GM19463 (cell line): ENCODE results near the gene ZNF683.
"Not testable (repeated sequence)": the region's sequence is repeated elsewhere in the genome, so short reads cannot be mapped to it uniquely, and the experiment has no call there.

Experiments used
- ATAC-seq: cut with Tn5 transposase; IDR thresholded peaks from one replicate; pipeline ENCODE4 v1.9.1; 2021; ENCODE audit warnings: mild to moderate bottlenecking, moderate library complexity; ENCODE audit not compliant: unreplicated experiment

The ZNF683 gene

DNA sequence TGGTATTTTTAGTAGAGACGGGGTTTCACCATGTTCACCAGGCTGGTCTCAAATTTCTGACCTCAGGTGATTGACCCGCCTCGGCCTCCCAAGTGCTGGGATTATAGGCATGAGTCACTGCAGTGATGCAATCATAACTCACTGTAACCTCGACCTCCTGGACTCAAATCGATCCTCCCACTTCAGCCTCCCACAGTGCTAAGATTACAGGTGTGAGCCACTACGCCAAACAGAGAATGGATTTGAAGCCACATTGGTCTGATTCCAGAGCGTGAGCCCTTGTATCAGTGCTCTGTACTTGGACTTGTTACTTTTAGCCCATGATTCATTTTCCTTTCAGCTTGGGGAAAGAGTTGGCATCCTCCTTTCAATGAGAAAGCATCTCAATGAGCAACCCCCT, 14.9 kb upstream of the ZNF683 start:
- ATAC-seq: no peak

DNA sequence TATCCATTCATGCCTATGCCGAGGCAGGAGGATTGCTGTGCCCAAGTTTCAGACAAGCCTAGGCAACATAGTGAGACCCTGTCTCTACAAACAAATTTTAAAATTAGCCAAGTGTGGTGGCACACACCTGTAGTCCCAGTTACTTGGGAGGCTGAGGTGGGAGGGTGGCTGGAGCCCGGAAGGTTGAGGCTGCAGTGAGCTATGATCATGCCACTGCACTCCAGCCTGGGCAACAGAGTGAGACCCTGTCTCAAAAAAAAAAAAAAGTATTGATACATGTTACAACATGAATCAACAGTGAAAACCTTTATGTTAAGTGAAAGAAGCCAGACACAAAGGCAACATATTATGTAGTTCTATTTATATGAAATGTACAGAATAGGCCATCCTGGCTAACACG, 12.5 kb upstream of the ZNF683 start:
- ATAC-seq: not testable (repeated sequence)

- ATAC-seq: no peak
These were observed 11.5 kb upstream of the ZNF683 start for GRCh38 chr1:26384076-26384475.

- no peak for ATAC-seq
These were observed 6.3 kb upstream of the ZNF683 start for GRCh38 chr1:26378879-26379251.

DNA sequence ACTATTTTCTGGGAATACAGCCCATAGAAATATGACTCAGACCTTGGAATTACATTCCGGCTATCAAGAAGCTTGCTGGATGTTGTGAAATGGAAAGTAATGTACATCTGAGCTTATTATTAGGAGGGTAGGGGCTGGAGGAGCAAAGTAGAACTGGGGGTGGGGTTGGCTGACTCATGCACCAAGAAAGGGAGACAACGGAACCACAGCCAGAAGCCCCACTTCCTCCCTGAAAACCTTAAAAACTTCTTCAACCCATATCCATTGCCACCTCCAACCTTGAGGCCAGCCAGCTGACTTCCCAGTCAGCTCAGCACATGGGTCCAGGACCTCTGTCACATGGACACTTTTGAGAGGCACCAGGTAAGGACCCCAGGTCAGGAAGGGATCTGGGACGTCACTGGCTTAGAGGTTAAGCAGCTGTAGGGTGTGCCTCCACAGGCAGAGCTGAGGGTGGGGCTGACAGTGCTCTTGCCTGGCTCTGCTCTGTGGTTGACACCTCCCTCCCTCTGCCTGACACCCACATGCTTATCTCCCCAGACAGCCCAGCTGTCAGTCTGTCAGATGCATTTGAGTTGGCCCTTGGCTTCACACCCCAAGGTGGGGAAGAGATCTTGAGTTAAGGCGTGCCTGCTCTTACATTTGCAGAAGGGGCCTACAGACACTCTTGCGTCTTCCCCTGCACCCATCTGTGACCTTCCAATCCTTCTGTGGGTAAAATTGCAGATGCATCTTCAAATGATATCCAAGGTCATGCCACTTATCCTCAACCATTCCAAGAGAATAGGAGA, 5.7 kb upstream of the ZNF683 start:
- peak; percentile 96 for ATAC-seq

- ATAC-seq: no peak
These were observed 3.5 kb upstream of the ZNF683 start for GRCh38 chr1:26376050-26376449.

GRCh38 chr1:26375081-26375480, 2.5 kb upstream of the ZNF683 start:
- no peak for ATAC-seq

GRCh38 chr1:26374361-26374760, 1.8 kb upstream of the ZNF683 start:
- not testable (repeated sequence) for ATAC-seq

- ATAC-seq: no peak
These were observed 1.2 kb upstream of the ZNF683 start for GRCh38 chr1:26373789-26374188.

DNA sequence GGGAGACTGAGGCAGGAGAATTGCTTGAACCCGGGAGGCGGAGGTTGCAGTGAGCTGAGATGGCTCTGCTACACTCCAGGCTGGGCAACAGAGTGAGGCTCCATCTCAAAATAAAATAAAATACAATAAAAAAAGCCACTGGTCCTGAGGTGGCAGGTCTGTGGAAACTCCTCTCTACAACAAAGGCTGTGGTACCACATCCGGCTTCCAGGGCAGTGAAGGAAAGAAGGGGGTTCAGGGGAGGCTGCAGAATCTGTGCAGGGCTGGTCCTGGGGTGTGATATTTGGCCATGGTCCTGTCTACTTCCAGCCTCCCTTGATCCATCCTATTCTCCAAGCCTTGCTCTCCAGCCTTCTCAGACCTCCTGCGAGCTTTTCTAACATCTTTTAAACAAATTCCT, 731 bp upstream of the ZNF683 start:
- no peak for ATAC-seq

- ATAC-seq: no peak
These were observed 511 bp downstream of the ZNF683 start for GRCh38 chr1:26372039-26372438.

- no peak for ATAC-seq
These were observed 1.8 kb downstream of the ZNF683 start for GRCh38 chr1:26370591-26371382.

DNA sequence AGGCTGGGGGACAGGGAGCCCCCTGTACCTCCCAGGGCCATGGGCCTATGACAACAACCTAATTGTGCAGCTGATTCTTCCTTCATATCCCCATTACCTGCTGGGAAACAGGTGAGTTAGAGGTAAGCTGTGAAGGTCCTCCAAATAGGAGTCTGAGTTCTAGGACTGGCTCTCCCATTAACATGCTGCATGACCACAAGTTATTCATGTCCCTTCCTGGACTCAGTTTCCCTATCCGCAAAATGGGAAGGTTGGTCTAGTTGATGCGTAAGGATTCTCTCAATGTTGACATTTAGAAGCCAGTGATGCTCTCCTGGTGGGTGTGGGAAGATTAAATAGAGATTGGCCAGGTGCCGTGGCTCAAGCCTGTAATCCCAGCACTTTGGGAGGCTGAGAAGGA, 4.1 kb downstream of the ZNF683 start:
- ATAC-seq: no peak

DNA sequence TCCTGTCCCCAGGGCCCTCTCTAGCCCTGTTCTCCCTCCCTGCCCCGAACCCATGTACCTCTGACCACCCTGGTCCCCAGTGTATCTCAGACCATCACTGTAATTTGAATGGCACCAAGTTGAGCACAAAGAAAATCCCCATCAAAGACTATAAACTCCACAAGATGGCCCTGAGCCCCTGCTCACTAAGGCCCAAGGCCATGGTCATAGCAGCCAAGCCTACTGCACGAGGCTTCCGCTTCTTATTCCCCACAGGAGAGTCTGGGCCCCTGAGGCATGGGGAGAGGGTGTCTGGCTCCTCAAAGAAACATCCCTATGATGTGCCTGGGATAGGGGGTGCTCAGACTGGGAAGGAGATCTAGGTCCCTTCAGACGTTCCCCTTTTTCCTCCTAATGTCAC, 4.5 kb downstream of the ZNF683 start:
- ATAC-seq: no peak

- no peak for ATAC-seq
These were observed 5.1 kb downstream of the ZNF683 start for GRCh38 chr1:26367441-26367840.

GRCh38 chr1:26364956-26365355, 7.6 kb downstream of the ZNF683 start:
- ATAC-seq: no peak

- ATAC-seq: no peak
These were observed 8.8 kb downstream of the ZNF683 start for GRCh38 chr1:26363549-26364448.

DNA sequence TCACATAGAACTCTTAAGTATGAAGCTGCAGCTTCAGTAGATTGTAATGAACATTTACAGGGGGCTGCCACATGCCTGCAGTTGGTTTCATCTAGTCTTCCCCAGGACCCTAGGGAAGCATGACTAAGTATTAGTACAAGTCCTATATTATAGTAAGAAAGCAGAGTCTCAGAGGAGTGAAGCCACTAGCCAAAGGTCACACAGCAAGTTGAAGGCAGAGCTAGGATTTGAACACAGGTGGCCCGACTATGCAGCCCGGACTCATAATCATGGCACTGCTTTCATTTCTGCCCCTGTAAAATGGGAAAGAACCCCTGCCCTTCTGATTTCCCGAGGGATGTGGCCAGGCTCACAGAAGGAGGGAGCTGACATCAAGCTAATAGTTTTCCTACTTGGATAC, 10.2 kb downstream of the ZNF683 start:
- no peak for ATAC-seq

DNA sequence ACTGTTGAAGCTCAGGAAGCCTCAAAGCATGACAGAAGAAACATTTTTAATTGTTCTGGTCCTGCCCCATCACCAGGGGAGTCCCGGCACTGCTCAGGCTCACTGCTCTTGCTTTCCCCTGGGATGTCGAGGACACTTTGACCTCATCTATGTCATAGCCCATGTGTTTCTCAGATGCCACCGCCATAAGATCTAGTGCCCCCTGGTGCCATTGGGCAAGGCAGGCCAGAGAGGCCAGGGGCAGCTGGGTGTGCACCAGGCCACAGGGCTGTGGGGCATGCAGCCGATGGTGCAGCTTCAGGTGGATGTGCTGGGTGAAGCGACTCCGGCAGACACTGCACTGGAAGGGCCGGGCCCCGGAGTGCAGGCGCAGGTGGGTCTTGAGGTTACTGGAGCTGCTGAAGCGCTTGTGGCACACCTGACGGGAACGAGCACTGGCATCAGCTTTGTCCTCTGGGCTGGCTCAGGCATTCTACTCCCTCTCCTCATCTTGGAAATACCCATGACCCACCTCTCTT, 10.9 kb downstream of the ZNF683 start:
- ATAC-seq: no peak

DNA sequence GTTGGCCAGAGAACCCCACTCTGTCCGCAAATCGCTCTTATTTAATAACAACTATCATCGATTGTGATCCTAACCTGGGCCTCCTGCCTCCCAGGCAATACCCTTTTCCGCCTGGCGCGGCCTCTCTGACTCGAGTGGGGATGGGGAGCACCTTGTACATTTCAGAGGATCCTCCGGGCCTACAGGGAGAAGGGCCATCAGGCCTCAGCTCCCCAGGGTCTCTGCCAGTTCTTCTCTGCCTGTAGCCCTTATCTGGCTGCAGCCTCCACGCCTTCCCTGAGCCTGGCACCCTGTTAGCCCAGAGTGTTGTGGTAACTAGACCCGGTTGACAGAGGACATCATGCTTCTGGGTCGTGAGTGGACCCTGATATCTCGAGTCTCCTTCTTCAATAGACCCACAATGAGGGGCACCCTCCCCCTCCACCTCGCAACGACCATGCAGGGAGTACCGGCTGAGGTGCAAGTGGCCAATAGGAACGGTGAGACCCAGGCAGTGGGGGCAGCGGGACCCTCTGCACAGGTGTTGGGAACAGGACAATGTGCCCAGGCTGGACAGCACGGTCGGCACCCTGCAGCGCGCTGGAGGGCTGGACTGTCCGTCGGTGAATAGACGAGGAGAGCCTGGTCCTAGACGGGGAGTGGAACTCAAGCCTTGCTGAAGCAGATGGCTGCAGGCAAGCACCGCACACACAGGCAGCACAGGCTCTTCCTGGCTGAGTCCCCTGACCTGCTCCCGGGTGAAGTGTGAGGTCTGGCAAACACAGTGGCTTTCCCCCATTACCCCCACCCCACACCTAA, 11.5 kb downstream of the ZNF683 start:
- ATAC-seq: no peak
